ENCODE data around the gene TLN1.

The TLN1 gene

DNA sequence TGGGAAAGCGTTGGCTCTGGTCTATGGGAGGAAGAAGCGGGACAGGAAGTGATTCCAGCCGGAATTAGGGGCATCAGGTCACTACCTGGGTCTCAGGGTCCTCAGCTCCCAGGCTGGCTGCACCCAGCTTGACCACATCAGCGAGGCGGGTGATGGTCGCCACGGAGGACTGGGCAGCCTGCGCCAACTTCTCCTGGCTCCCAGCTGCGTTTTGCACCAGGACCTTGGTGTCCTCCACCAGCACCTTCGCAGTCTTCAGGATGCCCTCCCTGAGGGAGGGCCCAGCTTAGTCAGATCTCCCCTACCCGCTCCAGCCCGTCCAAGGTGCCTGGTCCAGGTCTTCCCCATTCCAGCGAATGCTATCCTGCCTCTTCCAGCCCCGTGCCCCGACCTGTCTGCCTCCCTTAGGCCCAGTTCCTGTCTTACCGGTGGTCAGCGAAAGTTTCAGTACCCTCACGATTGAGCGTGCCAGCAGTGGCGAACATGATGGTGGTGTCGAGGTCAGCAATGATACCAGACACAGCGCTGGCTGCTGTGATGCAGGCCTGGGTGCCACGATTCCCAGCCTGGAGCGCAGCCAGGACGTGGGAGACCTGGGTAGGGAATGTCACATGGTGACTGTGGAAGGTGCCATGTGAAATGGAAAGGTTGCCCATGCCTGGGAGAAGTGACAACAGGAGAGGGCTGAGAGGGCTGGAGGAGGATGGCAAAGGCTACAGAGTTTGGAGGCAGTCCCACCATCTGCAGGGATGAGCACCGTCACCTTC is 27.9 kb downstream of the TLN1 start:
- TF ChIP-seq, protein P1, sequence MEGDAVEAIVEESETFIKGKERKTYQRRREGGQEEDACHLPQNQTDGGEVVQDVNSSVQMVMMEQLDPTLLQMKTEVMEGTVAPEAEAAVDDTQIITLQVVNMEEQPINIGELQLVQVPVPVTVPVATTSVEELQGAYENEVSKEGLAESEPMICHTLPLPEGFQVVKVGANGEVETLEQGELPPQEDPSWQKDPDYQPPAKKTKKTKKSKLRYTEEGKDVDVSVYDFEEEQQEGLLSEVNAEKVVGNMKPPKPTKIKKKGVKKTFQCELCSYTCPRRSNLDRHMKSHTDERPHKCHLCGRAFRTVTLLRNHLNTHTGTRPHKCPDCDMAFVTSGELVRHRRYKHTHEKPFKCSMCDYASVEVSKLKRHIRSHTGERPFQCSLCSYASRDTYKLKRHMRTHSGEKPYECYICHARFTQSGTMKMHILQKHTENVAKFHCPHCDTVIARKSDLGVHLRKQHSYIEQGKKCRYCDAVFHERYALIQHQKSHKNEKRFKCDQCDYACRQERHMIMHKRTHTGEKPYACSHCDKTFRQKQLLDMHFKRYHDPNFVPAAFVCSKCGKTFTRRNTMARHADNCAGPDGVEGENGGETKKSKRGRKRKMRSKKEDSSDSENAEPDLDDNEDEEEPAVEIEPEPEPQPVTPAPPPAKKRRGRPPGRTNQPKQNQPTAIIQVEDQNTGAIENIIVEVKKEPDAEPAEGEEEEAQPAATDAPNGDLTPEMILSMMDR (IDR thresholded peaks at IDR 0.05; ENCODE audit: low read length, missing control alignments) = no peak

DNA sequence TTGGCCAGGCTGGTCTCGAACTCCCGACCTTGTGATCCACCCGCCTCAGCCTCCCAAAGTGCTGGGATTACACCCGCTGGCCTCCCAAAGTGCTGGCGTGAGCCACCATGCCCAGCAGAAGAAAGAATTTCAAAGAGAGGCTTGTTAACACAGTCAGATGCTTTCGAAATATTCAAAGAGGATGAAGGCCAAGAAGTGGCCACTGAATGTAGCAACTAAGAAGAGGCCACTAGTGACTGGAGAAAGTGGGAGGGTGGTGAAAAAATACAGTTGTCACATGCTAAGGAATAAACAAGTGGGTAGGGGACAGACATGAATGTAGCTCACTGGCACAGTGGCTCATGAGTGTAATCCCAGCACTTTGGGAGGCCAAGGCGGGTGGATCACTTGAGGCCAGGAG is 29.3 kb downstream of the TLN1 start:
- TF ChIP-seq, protein P1 (IDR thresholded peaks at IDR 0.05; ENCODE audit: low read length, missing control alignments) = no peak
- DNase-seq (ENCODE audit: low read depth) = no peak
- H3K4me3 ChIP-seq (replicated peaks; ENCODE audit: low read depth, low read length) = no peak overlapping the region

More for the DNA sequence above, 27.9 kb downstream of the TLN1 start:
- no peak overlapping the region for H3K4me3 ChIP-seq (replicated peaks; ENCODE audit: low read depth, low read length)
- no peak for DNase-seq (ENCODE audit: low read depth)

DNA sequence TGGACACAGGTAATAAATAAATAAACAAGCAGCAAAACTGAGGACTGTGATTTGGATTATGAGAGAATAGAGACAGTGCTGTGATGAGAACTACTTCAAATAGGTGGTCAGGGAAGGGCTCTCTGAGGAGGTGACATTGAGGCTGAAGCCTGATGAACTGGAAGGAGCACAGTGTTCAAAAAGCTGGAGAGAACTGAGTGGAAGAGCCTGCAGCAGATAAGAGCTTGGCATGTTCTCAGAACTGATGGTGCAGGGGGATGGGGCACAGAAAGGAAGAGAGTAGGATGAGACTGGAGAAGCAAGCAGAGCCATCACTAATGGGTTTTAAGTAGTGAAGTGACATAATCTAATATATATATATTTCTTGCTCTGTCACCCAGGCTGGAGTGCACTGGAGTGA is 31.1 kb downstream of the TLN1 start:
- DNase-seq (ENCODE audit: low read depth) = no peak
- TF ChIP-seq, protein P1 (IDR thresholded peaks at IDR 0.05; ENCODE audit: low read length, missing control alignments) = no peak
- H3K4me3 ChIP-seq (replicated peaks; ENCODE audit: low read depth, low read length) = no peak overlapping the region

DNA sequence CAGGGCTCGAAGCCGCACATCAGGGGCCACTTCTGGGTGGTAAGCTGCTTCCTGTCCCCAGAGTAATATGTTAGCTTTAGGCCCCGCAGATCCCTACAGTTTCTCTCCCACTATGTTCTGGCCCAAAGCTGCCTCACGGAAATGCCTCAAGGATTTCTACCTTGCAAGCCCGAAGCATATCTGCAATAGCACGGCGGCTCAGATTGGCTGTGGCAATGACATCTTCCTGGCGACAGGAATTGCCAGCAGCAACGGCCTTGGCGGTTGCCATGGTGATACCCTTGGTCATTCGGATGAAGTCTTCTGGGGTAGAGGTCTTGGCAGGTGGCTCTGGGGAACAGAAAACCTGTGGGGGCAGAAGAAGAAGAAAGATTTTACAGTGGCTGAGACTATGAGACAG is 32.0 kb downstream of the TLN1 start:
- TF ChIP-seq, protein P1 (IDR thresholded peaks at IDR 0.05; ENCODE audit: low read length, missing control alignments) = no peak
- no peak for DNase-seq (ENCODE audit: low read depth)
- no peak overlapping the region for H3K4me3 ChIP-seq (replicated peaks; ENCODE audit: low read depth, low read length)

DNA sequence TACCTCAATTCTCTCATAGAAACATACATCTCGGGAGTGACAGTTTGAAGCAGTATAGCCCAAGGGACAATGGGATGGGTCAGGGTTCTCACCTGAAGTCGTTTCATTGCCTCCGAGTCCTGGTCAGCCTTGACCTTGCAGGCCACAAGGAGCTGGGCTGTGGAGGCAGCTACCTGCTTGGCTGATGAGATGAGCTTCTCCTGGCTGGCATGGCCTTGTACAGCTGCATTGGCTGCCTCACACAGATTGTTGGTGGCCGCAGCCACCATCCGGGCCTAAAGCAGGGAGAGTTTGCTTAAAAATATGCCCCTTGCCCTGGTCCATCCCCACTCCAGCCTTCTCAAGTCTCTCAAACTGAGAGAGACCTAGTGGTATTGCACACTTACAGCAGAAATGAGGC is 33.8 kb downstream of the TLN1 start:
- TF ChIP-seq, protein P1 (IDR thresholded peaks at IDR 0.05; ENCODE audit: low read length, missing control alignments) = no peak
- no peak for DNase-seq (ENCODE audit: low read depth)

DNA sequence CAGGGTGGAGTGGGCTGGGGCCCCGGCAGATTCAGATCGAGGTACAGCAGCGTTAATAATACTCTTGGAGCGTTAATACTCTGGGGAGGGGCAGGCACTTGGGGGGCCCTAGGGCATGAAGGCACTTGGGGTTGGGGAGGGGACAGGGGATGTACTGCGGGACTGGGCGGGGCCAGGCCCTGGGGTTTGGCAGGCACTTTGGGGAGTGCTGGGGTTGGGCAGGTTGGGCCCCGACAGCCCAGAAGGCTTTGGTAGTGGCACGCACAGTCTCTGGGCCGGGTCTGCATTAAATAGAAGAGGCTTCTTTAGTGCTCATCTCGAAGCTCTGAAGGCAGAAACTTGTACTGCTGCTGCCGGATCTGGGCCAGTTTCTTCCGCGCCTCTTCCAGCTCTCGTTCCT is 34.5 kb downstream of the TLN1 start:
- TF ChIP-seq, protein P1 (IDR thresholded peaks at IDR 0.05; ENCODE audit: low read length, missing control alignments) = no peak
- DNase-seq (ENCODE audit: low read depth) = no peak
- H3K4me3 ChIP-seq (replicated peaks; ENCODE audit: low read depth, low read length) = no peak overlapping the region

More for the DNA sequence above, 33.8 kb downstream of the TLN1 start:
- H3K4me3 ChIP-seq (replicated peaks; ENCODE audit: low read depth, low read length) = no peak overlapping the region

Data from fibroblast of pulmonary artery (primary cell).